GM10248 (cell line): Measurements from ENCODE around the gene NALCN.

Experiments used
- CTCF ChIA-PET: fragments of 300-600 bp; sonication (Branson Sonifier 250); formaldehyde crosslinking; extraction: SDS; loops from one replicate; lab custom pipeline; 2021; ENCODE audit warnings: antibody characterized with exemption; lab: Yijun Ruan, JAX
- POLR2A ChIA-PET: fragments of 350-650 bp; sonication (Branson Sonifier 250); formaldehyde crosslinking; extraction: SDS; loops from one replicate; lab custom pipeline; 2020; ENCODE audit warnings: antibody characterized with exemption; lab: Yijun Ruan, JAX
- DNase-seq: peaks from one replicate; pipeline ENCODE4 v3.0.0; 2012; ENCODE audit errors: extremely low spot score
- CTCF ChIP-seq: IDR thresholded peaks from 2 replicates; pipeline ENCODE4 v1.5.1; 2012; ENCODE audit warnings: mild to moderate bottlenecking, low read depth; ENCODE audit errors: extremely low read depth, missing control alignments, control extremely low read depth

NALCN gene

GRCh38 chr13:101190976-101191375 lies 225.3 kb downstream of the NALCN start:
- ChIA-PET CTCF (no interaction called here), POLR2A (no interaction called here)
- DNase-seq, result no peak
- no peak for TF ChIP-seq CTCF

- TF ChIP-seq CTCF, result no peak
- ChIA-PET CTCF (no interaction called here), POLR2A (no interaction called here)
- no peak for DNase-seq
These were observed 226.0 kb downstream of the NALCN start for GRCh38 chr13:101190337-101190736.

GRCh38 chr13:101185606-101186005 lies 230.7 kb downstream of the NALCN start:
- DNase-seq, result no peak
- TF ChIP-seq CTCF, result no peak
- POLR2A ChIA-PET, result no interaction called here
- CTCF ChIA-PET, result interaction anchor here (0.9 to 1.9 kb wide), 2 partner anchors 9 to 30 kb away, joined by 3 to 5 read pairs; no protein-coding TSS in a partner anchor

- no peak for DNase-seq
- ChIA-PET CTCF (no interaction called here), POLR2A (no interaction called here)
- TF ChIP-seq CTCF, result no peak
These were observed 235.1 kb downstream of the NALCN start for GRCh38 chr13:101181076-101181685.

GRCh38 chr13:101179021-101179420 lies 237.3 kb downstream of the NALCN start:
- POLR2A ChIA-PET, result no interaction called here
- CTCF ChIA-PET, result interaction anchor here (0.9 to 1.2 kb wide), 3 partner anchors 25 to 35 kb away, joined by 3 to 6 read pairs (median 5); no protein-coding TSS in a partner anchor
- no peak for DNase-seq
- no peak for TF ChIP-seq CTCF

DNA sequence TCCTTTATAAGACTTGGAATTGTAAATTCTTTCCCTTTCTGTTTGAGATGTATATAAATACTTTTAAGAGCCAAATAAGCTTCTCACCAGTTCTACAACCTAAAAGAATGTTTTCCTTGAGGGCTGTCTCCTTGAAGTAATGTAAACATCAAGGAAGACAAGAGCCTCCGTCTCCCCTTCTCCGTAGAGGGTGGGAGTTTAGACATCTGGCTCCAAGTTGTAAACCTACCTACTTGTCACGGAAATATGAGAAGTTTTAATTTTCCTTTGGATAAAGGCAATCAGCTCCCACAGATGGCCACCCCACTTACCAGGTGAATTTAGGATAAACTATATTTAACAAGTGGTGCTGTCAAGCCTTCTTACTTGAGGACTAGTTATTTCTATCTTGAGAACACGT lies 237.9 kb downstream of the NALCN start:
- TF ChIP-seq CTCF, result no peak
- POLR2A ChIA-PET, result no interaction called here
- DNase-seq, result no peak
- CTCF ChIA-PET, result interaction anchor here (0.9 to 1.5 kb wide), 3 partner anchors 24 to 35 kb away, joined by 4 to 6 read pairs (median 5); no protein-coding TSS in a partner anchor
